Activated T-helper 2 cell treated with anti-CD3 and anti-CD28 coated beads, Interferon-gamma antibody, Interleukin-2, Interleukin-4, amounts not matched to agents 10 μg/mL and 5 μg/mL and 100 μg/mL, durations not matched to agents 14 hours and 24 hours and 36 hours (primary cell): ENCODE data around the gene C17orf75. TPM values are rescaled to one million over a fixed set of nuclear protein-coding genes. Genes with fewer than 3 reads are reported as not detected.
A peak's percentile ranks its signal among the peaks of the same experiment; 100 is the strongest.
"Not testable (repeated sequence)": the region's sequence is repeated elsewhere in the genome, so short reads cannot be mapped to it uniquely, and the experiment has no call there.

Source experiments
- DNase-seq: peaks from one replicate; pipeline ENCODE4 v3.0.0; 2021; ENCODE audit warnings: low spot score
- H3K27ac Mint-ChIP-seq: one replicate; pipeline ENCODE4 v1.8.0; 2021; ENCODE audit warnings: mixed read lengths
- H3K27me3 Mint-ChIP-seq: one replicate; pipeline ENCODE4 v1.8.0; 2021; ENCODE audit warnings: low read depth, mixed read lengths
- H3K36me3 Mint-ChIP-seq: one replicate; pipeline ENCODE4 v1.8.0; 2021; ENCODE audit warnings: low read depth, mixed read lengths
- H3K4me1 Mint-ChIP-seq: one replicate; pipeline ENCODE4 v1.8.0; 2021; ENCODE audit warnings: low read depth, mixed read lengths
- H3K4me3 Mint-ChIP-seq: one replicate; pipeline ENCODE4 v1.8.0; 2021; ENCODE audit warnings: low read depth, mild to moderate bottlenecking, moderate library complexity, mixed read lengths
- H3K9me3 Mint-ChIP-seq: one replicate; pipeline ENCODE4 v1.8.0; 2021; ENCODE audit warnings: mixed read lengths
- intact Hi-C: fragments of 100-400 bp; cut with micrococcal nuclease; formaldehyde crosslinking; loops from one replicate; pipeline ENCODE4 v1.15.1; 2023
- total RNA-seq: library from RNA; stranded (reverse); gene quantifications from 2 replicates; pipeline ENCODE4 v1.2.3, GENCODE V29; 2022

C17orf75 gene
- total RNA-seq, 1 donor from 2014 or later: 25.6 TPM

- intact Hi-C loops: loop anchor here (10.0 kb wide), 1 partner anchor 190 kb away; the partner anchor contains the start of gene RHOT1
- Mint-ChIP-seq H3K4me3 (no peak overlapping the region), H3K36me3 (peaks cover 47% of the 10 kb centered on the region), H3K27me3 (no peaks in the 10 kb centered on the region), H3K4me1 (peaks cover 23% of the 10 kb centered on the region), H3K9me3 (no peaks in the 10 kb centered on the region), H3K27ac (no peak overlapping the region)
- no peak for DNase-seq
Observed at GRCh38 chr17:32335046-32335445, 6.9 kb downstream of the C17orf75 start.

- Mint-ChIP-seq H3K36me3 (peaks cover 37% of the 10 kb centered on the region), H3K4me1 (peaks cover 25% of the 10 kb centered on the region), H3K9me3 (no peaks in the 10 kb centered on the region), H3K4me3 (no peak overlapping the region), H3K27me3 (no peaks in the 10 kb centered on the region), H3K27ac (no peak overlapping the region)
- DNase-seq: no peak
- intact Hi-C loops: loop anchor here (10.0 kb wide), 1 partner anchor 188 kb away; the partner anchor contains the start of gene RHOT1
Observed at GRCh38 chr17:32333187-32333586, 8.8 kb downstream of the C17orf75 start.

GRCh38 chr17:32331243-32332040, 10.5 kb downstream of the C17orf75 start:
- Mint-ChIP-seq H3K27ac (peak overlapping the region; percentile 67), H3K9me3 (no peaks in the 10 kb centered on the region), H3K4me3 (peak overlapping the region; percentile 38), H3K4me1 (peaks cover 32% of the 10 kb centered on the region), H3K27me3 (no peaks in the 10 kb centered on the region), H3K36me3 (peaks cover 31% of the 10 kb centered on the region)
- no peak for DNase-seq
- intact Hi-C loops: loop anchor here (10.0 kb wide), 1 partner anchor 187 kb away; the partner anchor contains the start of gene RHOT1

- DNase-seq: no peak
- H3K27ac Mint-ChIP-seq: peak overlapping the region; percentile 67
- H3K27me3 Mint-ChIP-seq: no peaks in the 10 kb centered on the region
- H3K36me3 Mint-ChIP-seq: peaks cover 19% of the 10 kb centered on the region
- peaks cover 32% of the 10 kb centered on the region for H3K4me1 Mint-ChIP-seq
- intact Hi-C loops: loop anchor here (10.0 kb wide), 1 partner anchor 185 kb away; the partner anchor contains the start of gene RHOT1
- H3K4me3 Mint-ChIP-seq: peak overlapping the region; percentile 17
- H3K9me3 Mint-ChIP-seq: no peaks in the 10 kb centered on the region
Observed at GRCh38 chr17:32330147-32330546, 11.8 kb downstream of the C17orf75 start.

- no peaks in the 10 kb centered on the region for H3K9me3 Mint-ChIP-seq
- intact Hi-C loops: no loop called here
- peaks cover 47% of the 10 kb centered on the region for H3K4me1 Mint-ChIP-seq
- H3K27ac Mint-ChIP-seq: no peak overlapping the region
- peaks cover 6% of the 10 kb centered on the region for H3K36me3 Mint-ChIP-seq
- no peak overlapping the region for H3K4me3 Mint-ChIP-seq
- H3K27me3 Mint-ChIP-seq: no peaks in the 10 kb centered on the region
- DNase-seq: no peak
Observed at GRCh38 chr17:32327911-32328310, 14.1 kb downstream of the C17orf75 start.

- H3K9me3 Mint-ChIP-seq: no peaks in the 10 kb centered on the region
- no peaks in the 10 kb centered on the region for H3K36me3 Mint-ChIP-seq
- no peaks in the 10 kb centered on the region for H3K27me3 Mint-ChIP-seq
- intact Hi-C loops: no loop called here
- H3K4me3 Mint-ChIP-seq: no peak overlapping the region
- H3K27ac Mint-ChIP-seq: peak overlapping the region; percentile 36
- DNase-seq: peak; percentile 30
- H3K4me1 Mint-ChIP-seq: peaks cover 28% of the 10 kb centered on the region
Observed at GRCh38 chr17:32323811-32324491, 18.0 kb downstream of the C17orf75 start.

- Mint-ChIP-seq H3K36me3 (no peaks in the 10 kb centered on the region), H3K27me3 (peaks cover 2% of the 10 kb centered on the region), H3K9me3 (no peaks in the 10 kb centered on the region), H3K27ac (no peak overlapping the region), H3K4me3 (no peak overlapping the region), H3K4me1 (peaks cover 28% of the 10 kb centered on the region)
- DNase-seq: no peak
- intact Hi-C loops: no loop called here
Observed at GRCh38 chr17:32323046-32323445, 18.9 kb downstream of the C17orf75 start.

- no peaks in the 10 kb centered on the region for H3K36me3 Mint-ChIP-seq
- no peaks in the 10 kb centered on the region for H3K9me3 Mint-ChIP-seq
- no peak overlapping the region for H3K27ac Mint-ChIP-seq
Observed at GRCh38 chr17:32320847-32321246, 21.1 kb downstream of the C17orf75 start.

GRCh38 chr17:32320080-32320479, 21.9 kb downstream of the C17orf75 start:
- H3K4me1 Mint-ChIP-seq: peaks cover 29% of the 10 kb centered on the region
- intact Hi-C loops, H3K4me3 Mint-ChIP-seq, DNase-seq, H3K27me3 Mint-ChIP-seq, H3K27ac Mint-ChIP-seq, H3K36me3 Mint-ChIP-seq, H3K9me3 Mint-ChIP-seq: not testable (repeated sequence)

More at GRCh38 chr17:32320847-32321246, 21.1 kb downstream of the C17orf75 start:
- Mint-ChIP-seq H3K27me3 (peaks cover 3% of the 10 kb centered on the region), H3K4me1 (peaks cover 29% of the 10 kb centered on the region), H3K4me3 (no peak overlapping the region)
- no peak for DNase-seq
- intact Hi-C loops: no loop called here

- Mint-ChIP-seq H3K9me3 (no peaks in the 10 kb centered on the region), H3K4me3 (peak overlapping the region; percentile 77), H3K27me3 (peaks cover 11% of the 10 kb centered on the region), H3K4me1 (peaks cover 26% of the 10 kb centered on the region), H3K36me3 (no peaks in the 10 kb centered on the region), H3K27ac (no peak overlapping the region)
- DNase-seq: peak; percentile 67
- intact Hi-C loops: loop anchor here (1.0 to 2.0 kb wide), 2 partner anchors 53 to 66 kb away; no protein-coding TSS in a partner anchor
Observed at GRCh38 chr17:32319548-32319905, 22.4 kb downstream of the C17orf75 start.

GRCh38 chr17:32318071-32318470, 23.9 kb downstream of the C17orf75 start:
- no peak overlapping the region for H3K27ac Mint-ChIP-seq
- peak overlapping the region; percentile 33 for H3K4me3 Mint-ChIP-seq
- no peaks in the 10 kb centered on the region for H3K36me3 Mint-ChIP-seq
- no peaks in the 10 kb centered on the region for H3K9me3 Mint-ChIP-seq
- H3K27me3 Mint-ChIP-seq: peaks cover 14% of the 10 kb centered on the region
- peaks cover 13% of the 10 kb centered on the region for H3K4me1 Mint-ChIP-seq
- intact Hi-C loops: loop anchor here (2.0 kb wide), 1 partner anchor 51 kb away; no protein-coding TSS in a partner anchor
- DNase-seq: no peak

- H3K27me3 Mint-ChIP-seq: peaks cover 14% of the 10 kb centered on the region
- no peaks in the 10 kb centered on the region for H3K36me3 Mint-ChIP-seq
- no peaks in the 10 kb centered on the region for H3K9me3 Mint-ChIP-seq
- no peak overlapping the region for H3K4me3 Mint-ChIP-seq
- intact Hi-C loops: no loop called here
- no peak for DNase-seq
- H3K4me1 Mint-ChIP-seq: peaks cover 12% of the 10 kb centered on the region
- H3K27ac Mint-ChIP-seq: no peak overlapping the region
Observed at GRCh38 chr17:32317353-32317752, 24.6 kb downstream of the C17orf75 start.

- H3K27ac Mint-ChIP-seq, H3K36me3 Mint-ChIP-seq, DNase-seq, intact Hi-C loops, H3K4me3 Mint-ChIP-seq, H3K9me3 Mint-ChIP-seq: not testable (repeated sequence)
- Mint-ChIP-seq H3K4me1 (peaks cover 12% of the 10 kb centered on the region), H3K27me3 (peaks cover 14% of the 10 kb centered on the region)
Observed at GRCh38 chr17:32316653-32317052, 25.3 kb downstream of the C17orf75 start.
